SK-N-SH (cell line): Measurements from ENCODE around the gene APBA2. TPM values are rescaled to one million over a fixed set of nuclear protein-coding genes. Genes with fewer than 3 reads are reported as not detected.
A peak's percentile ranks its signal among the peaks of the same experiment; 100 is the strongest.
"Not testable (repeated sequence)": the region's sequence is repeated elsewhere in the genome, so short reads cannot be mapped to it uniquely, and the experiment has no call there.

ENCODE experiments used
- CTCF ChIA-PET: fragments of 300-600, 350-600 bp; formaldehyde crosslinking; extraction: SDS; loops from one replicate; lab custom pipeline; 2021; lab: Yijun Ruan, JAX
- POLR2A ChIA-PET: fragments of 350-600 bp; sonication (Branson Sonifier 250); formaldehyde crosslinking; extraction: SDS; loops from one replicate; lab custom pipeline; 2020; ENCODE audit warnings: antibody characterized with exemption, inconsistent platforms; lab: Yijun Ruan, JAX
- DNase-seq: peaks from one replicate; pipeline ENCODE4 v3.0.0; 2012
- H2AFZ ChIP-seq: fragments of 200-600 bp; sonication (generic); 2 replicates; pipeline ENCODE4 v1.8.1; 2016; ENCODE audit warnings: antibody characterized with exemption, mild to moderate bottlenecking, low read depth
- H3F3A ChIP-seq: fragments of 200-600 bp; sonication (generic); replicated peaks from 2 replicates; pipeline ENCODE3; 2016; ENCODE audit warnings: antibody characterized with exemption, mild to moderate bottlenecking; ENCODE audit not compliant: insufficient read depth
- H3K27ac ChIP-seq, 2 experiments: fragments of 200-500 bp in 1 of 2; fragments of 200-600 bp in 1 of 2; sonication (Bioruptor generic) in 1 of 2; sonication (generic), shearing (Covaris generic) in 1 of 2; 2 replicates each; pipeline versions ENCODE4 v1.5.1 to v1.6.1; 2014 to 2016; ENCODE audit warnings: low read depth in 2 of 2, inconsistent platforms in 1 of 2, low read length in 1 of 2, mild to moderate bottlenecking in 1 of 2, mixed read lengths in 1 of 2
- H3K27me3 ChIP-seq: fragments of 200-600 bp; sonication (generic), shearing (Covaris generic); 2 replicates; pipeline ENCODE4 v1.6.1; 2016; ENCODE audit warnings: mixed run types; ENCODE audit not compliant: insufficient read depth
- H3K36me3 ChIP-seq, 2 experiments: fragments of 200-500 bp in 1 of 2; fragments of 200-600 bp in 1 of 2; sonication (Bioruptor generic) in 1 of 2; sonication (generic) in 1 of 2; replicated peaks in 1 of 2; 2 replicates each; pipeline versions ENCODE3 to v1.5.1; 2014 to 2016; ENCODE audit warnings: low read length in 1 of 2, mild to moderate bottlenecking in 1 of 2; ENCODE audit not compliant: insufficient read depth in 2 of 2, control insufficient read depth in 1 of 2
- H3K4me1 ChIP-seq, 2 experiments: fragments of 200-500 bp in 1 of 2; fragments of 200-600 bp in 1 of 2; sonication (Bioruptor generic) in 1 of 2; sonication (generic), shearing (Covaris generic) in 1 of 2; 2 replicates each; pipeline versions ENCODE4 v1.5.1 to v1.6.1; 2014 to 2016; ENCODE audit warnings: low read depth in 1 of 2, low read length in 1 of 2, mixed run types in 1 of 2; ENCODE audit not compliant: insufficient read depth in 2 of 2, control insufficient read depth in 1 of 2
- H3K4me2 ChIP-seq: fragments of 200-600 bp; sonication (generic), shearing (Covaris generic); 2 replicates; pipeline ENCODE4 v1.6.1; 2017; ENCODE audit warnings: mixed run types
- H3K4me3 ChIP-seq, 2 experiments: fragments of 200-500 bp in 1 of 2; fragments of 200-600 bp in 1 of 2; sonication (Bioruptor generic) in 1 of 2; sonication (generic), shearing (Covaris generic) in 1 of 2; 2 replicates each; pipeline versions ENCODE4 v1.5.1 to v1.8.1; 2014 to 2016; ENCODE audit warnings: low read depth in 2 of 2, inconsistent platforms in 1 of 2, low read length in 1 of 2, mild to moderate bottlenecking in 1 of 2, mixed read lengths in 1 of 2, moderate library complexity in 1 of 2
- H3K79me2 ChIP-seq: fragments of 200-600 bp; sonication (generic); 2 replicates; pipeline ENCODE4 v1.8.1; 2017; ENCODE audit warnings: mild to moderate bottlenecking; ENCODE audit not compliant: insufficient read depth
- H3K9ac ChIP-seq: fragments of 200-600 bp; sonication (generic); 2 replicates; pipeline ENCODE4 v1.6.1; 2017; ENCODE audit warnings: mixed run types
- H3K9me2 ChIP-seq: fragments of 200-600 bp; sonication (generic); 2 replicates; pipeline ENCODE4 v1.6.1; 2017; ENCODE audit warnings: mixed run types
- H3K9me3 ChIP-seq: fragments of 200-600 bp; sonication (generic); 2 replicates; pipeline ENCODE4 v1.6.1; 2017; ENCODE audit warnings: mixed run types, mild to moderate bottlenecking, moderate library complexity
- H4K20me1 ChIP-seq: fragments of 200-600 bp; sonication (generic); 2 replicates; pipeline ENCODE4 v1.6.1; 2017; ENCODE audit warnings: mild to moderate bottlenecking, mixed run types; ENCODE audit not compliant: insufficient read depth
- ELF1 ChIP-seq: IDR thresholded peaks from 2 replicates; pipeline ENCODE4 v1.4.0; 2012
- FOXM1 ChIP-seq: IDR thresholded peaks from 2 replicates; pipeline ENCODE4 v1.4.0; 2012; ENCODE audit warnings: low read depth, mild to moderate bottlenecking
- JUND ChIP-seq: IDR thresholded peaks from 2 replicates; pipeline ENCODE4 v1.4.0; 2012
- MXI1 ChIP-seq: IDR thresholded peaks from 2 replicates; pipeline ENCODE4 v1.6.1; 2012; ENCODE audit warnings: mild to moderate bottlenecking, low read depth, low read length, improper control_type of control experiment
- RCOR1 ChIP-seq: fragments of 150-350 bp; IDR thresholded peaks from 2 replicates; pipeline ENCODE4 v1.6.1; 2017; ENCODE audit warnings: antibody characterized with exemption, low read length
- RFX5 ChIP-seq: IDR thresholded peaks from 2 replicates; pipeline ENCODE4 v1.6.1; 2012; ENCODE audit warnings: mild to moderate bottlenecking, improper control_type of control experiment, low read length
- WGBS: methylation state at CpG from one replicate; pipeline ENCODE4 v1.1.6; 2017; ENCODE audit warnings: low lambda C conversion rate; 5-methylcytosine and 5-hydroxymethylcytosine counted together
- polyA plus RNA-seq, 3 experiments: library from polyadenylated mRNA; depleted of rRNA; stranded (reverse); fragments of >200 nt; gene quantifications; 2 replicates each; pipeline ENCODE4 v1.2.3, GENCODE V29; 2012
- TF ChIP-seq, protein P1 (sequence below): fragments of 150-350 bp; IDR thresholded peaks from 2 replicates; pipeline ENCODE4 v1.6.1; 2017; ENCODE audit warnings: antibody characterized with exemption, low read length, low read depth, borderline replicate concordance

Gene APBA2
- polyA plus RNA-seq (2012; rRNA removed), result 12.7 and 14.0 TPM in 2 replicates
- 7.1 and 10.1 TPM in 2 replicates for polyA plus RNA-seq (2012; cell fraction: cytosol; rRNA removed)
- polyA plus RNA-seq (2012; cell fraction: nucleus; rRNA removed), result 25.3 and 26.2 TPM in 2 replicates

GRCh38 chr15:28885630-28886430 is at the start of gene APBA2:
TSS of gene APBA2 (plus strand) at chr15:28885974. CDS start at chr15:29053885, 167,911 bp downstream.
- Histone ChIP-seq H4K20me1 (no peaks in the 10 kb centered on the region), H3K9ac (peak within 1 kb of the TSS; percentile 55), H3K27me3 (no peaks in the 10 kb centered on the region), H3F3A (no peaks in the 10 kb centered on the region), H3K9me2 (no peaks in the 10 kb centered on the region), H3K4me2 (peak within 1 kb of the TSS; percentile 90), H3K79me2 (no peaks in the 10 kb centered on the region), H2AFZ (peak within 1 kb of the TSS; percentile 94), H3K27ac (peak within 1 kb of the TSS in 1 of 2 experiments; percentile 75; a peak in 2 of 4 replicates), H3K9me3 (no peaks in the 10 kb centered on the region), H3K36me3 (no peaks in the 10 kb centered on the region), H3K4me1 (peaks cover 0 to 32% of the 10 kb centered on the region in 2 experiments; a peak in 1 of 4 replicates), H3K4me3 (peak within 1 kb of the TSS; percentile 64 to 69)
- no peak for TF ChIP-seq FOXM1
- TF ChIP-seq, protein P1, sequence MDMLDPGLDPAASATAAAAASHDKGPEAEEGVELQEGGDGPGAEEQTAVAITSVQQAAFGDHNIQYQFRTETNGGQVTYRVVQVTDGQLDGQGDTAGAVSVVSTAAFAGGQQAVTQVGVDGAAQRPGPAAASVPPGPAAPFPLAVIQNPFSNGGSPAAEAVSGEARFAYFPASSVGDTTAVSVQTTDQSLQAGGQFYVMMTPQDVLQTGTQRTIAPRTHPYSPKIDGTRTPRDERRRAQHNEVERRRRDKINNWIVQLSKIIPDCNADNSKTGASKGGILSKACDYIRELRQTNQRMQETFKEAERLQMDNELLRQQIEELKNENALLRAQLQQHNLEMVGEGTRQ, result no peak
- no peak for TF ChIP-seq RFX5
- no peak for TF ChIP-seq ELF1
- peak; percentile 18; the same call in 1 of the 2 replicates for TF ChIP-seq MXI1
- TF ChIP-seq JUND, result no peak
- TF ChIP-seq RCOR1, result no peak
- peak; percentile 87 for DNase-seq
- ChIA-PET POLR2A (interaction anchor here (1.0 to 3.3 kb wide), 4 partner anchors 13 to 69 kb away, joined by 3 to 33 read pairs (median 4); no protein-coding TSS in a partner anchor), CTCF (interaction anchor here (0.8 to 2.3 kb wide), 10 partner anchors 11 to 217 kb away, joined by 3 to 8 read pairs (median 4); no protein-coding TSS in a partner anchor)
- WGBS, result 1% methylated on average over 22 of the region's 109 CpGs

GRCh38 chr15:28840285-28840684 is 45.5 kb upstream of the APBA2 start:
- H3K27ac ChIP-seq, H3K27me3 ChIP-seq, H3K4me2 ChIP-seq, H2AFZ ChIP-seq, H3K9me3 ChIP-seq, H3K9ac ChIP-seq, DNase-seq, H4K20me1 ChIP-seq, H3K9me2 ChIP-seq, CTCF ChIA-PET, H3K36me3 ChIP-seq, H3F3A ChIP-seq, H3K4me1 ChIP-seq, H3K4me3 ChIP-seq, POLR2A ChIA-PET, H3K79me2 ChIP-seq: not testable (repeated sequence)
- 100% methylated on average over 4 of the region's 9 CpGs for WGBS

DNA sequence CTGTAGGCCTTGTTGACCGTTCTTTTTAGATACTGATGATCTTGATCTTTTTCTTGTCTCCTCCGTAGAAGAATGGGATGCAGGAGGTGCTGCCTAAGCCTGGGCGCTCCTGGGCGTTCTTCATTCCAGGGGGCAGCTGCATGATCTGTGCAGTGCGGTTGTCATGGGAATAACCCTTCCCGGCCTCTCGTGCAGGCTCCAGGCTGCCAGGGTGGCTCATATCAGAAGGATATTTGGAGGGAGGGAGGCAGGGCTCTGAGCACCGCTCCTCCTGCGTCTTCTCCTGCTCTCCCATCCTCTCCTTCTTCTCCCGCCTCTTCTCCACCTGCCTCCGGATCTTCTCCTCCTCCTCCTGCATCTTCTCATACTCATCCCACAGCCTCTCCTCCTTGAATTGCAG is 43.6 kb upstream of the APBA2 start:
- H3K4me2 ChIP-seq, H3K79me2 ChIP-seq, H3K9me2 ChIP-seq, H3K36me3 ChIP-seq, H3K27me3 ChIP-seq, H3K4me1 ChIP-seq, H2AFZ ChIP-seq, H3K4me3 ChIP-seq, H3K9ac ChIP-seq, H3K9me3 ChIP-seq, CTCF ChIA-PET, H4K20me1 ChIP-seq, DNase-seq, H3F3A ChIP-seq, POLR2A ChIA-PET, H3K27ac ChIP-seq: not testable (repeated sequence)
- 83% methylated on average over 11 of the region's 11 CpGs for WGBS

- CTCF ChIA-PET, H3K79me2 ChIP-seq, DNase-seq, H3K4me3 ChIP-seq, H3K4me2 ChIP-seq, H3K9me2 ChIP-seq, H3K9ac ChIP-seq, H3F3A ChIP-seq, POLR2A ChIA-PET, H4K20me1 ChIP-seq, H3K36me3 ChIP-seq, H3K4me1 ChIP-seq, H2AFZ ChIP-seq, H3K9me3 ChIP-seq, H3K27ac ChIP-seq, H3K27me3 ChIP-seq: not testable (repeated sequence)
- WGBS, result 78% methylated on average over 12 of the region's 12 CpGs
Observed at GRCh38 chr15:28843520-28843919, 42.3 kb upstream of the APBA2 start.

DNA sequence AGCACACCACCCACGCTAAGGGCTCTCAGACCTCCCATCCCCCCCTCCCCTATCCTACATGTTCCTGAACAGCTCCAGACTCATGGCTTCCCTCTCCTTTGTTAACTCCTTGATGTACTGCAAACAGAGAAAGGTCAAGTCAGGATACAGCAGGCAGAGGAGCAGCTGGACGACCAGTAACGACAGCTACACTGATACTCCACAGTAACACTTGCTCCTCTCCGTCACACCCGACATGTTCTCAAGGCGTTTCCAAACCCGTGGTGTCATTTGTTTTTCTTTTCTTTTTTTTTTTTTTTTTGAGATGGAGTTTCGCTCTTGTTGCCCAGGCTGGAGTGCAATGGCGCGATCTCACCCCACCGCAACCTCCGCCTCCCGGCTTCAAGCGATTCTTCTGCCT is 41.6 kb upstream of the APBA2 start:
- H3K36me3 ChIP-seq, H3K27ac ChIP-seq, H3K27me3 ChIP-seq, POLR2A ChIA-PET, CTCF ChIA-PET, H2AFZ ChIP-seq, H3K4me1 ChIP-seq, DNase-seq, H3K4me3 ChIP-seq, H3K4me2 ChIP-seq, H3K9ac ChIP-seq, H3F3A ChIP-seq, H3K9me3 ChIP-seq, H4K20me1 ChIP-seq, H3K79me2 ChIP-seq, H3K9me2 ChIP-seq: not testable (repeated sequence)
- WGBS, result 90% methylated on average over 14 of the region's 14 CpGs
